H9 (cell line): ENCODE results near the gene EXO1. TPM values are rescaled to one million over a fixed set of nuclear protein-coding genes. Genes with fewer than 3 reads are reported as not detected.

Experiments used
- DNase-seq: peaks from one replicate; pipeline ENCODE4 v3.0.0-alpha.2; 2017
- H2AFZ ChIP-seq: one replicate; pipeline ENCODE4 v1.6.1; 2013; ENCODE audit warnings: mild to moderate bottlenecking, low read length, control low read depth, moderate library complexity
- H2AK5ac ChIP-seq: 2 replicates; pipeline ENCODE4 v1.6.1; 2013; ENCODE audit warnings: low read length, control low read depth, mixed read lengths; ENCODE audit not compliant: insufficient read length
- H2BK120ac ChIP-seq: one replicate; pipeline ENCODE4 v1.6.1; 2013; ENCODE audit warnings: low read depth, mild to moderate bottlenecking, low read length, control low read depth, inconsistent platforms; ENCODE audit not compliant: poor library complexity, severe bottlenecking
- H2BK12ac ChIP-seq: 2 replicates; pipeline ENCODE4 v1.6.1; 2013; ENCODE audit warnings: low read length, control low read depth, mixed read lengths, low read depth; ENCODE audit not compliant: insufficient read length
- H2BK15ac ChIP-seq: 2 replicates; pipeline ENCODE4 v1.6.1; 2013; ENCODE audit warnings: low read depth, low read length, control low read depth
- H2BK20ac ChIP-seq: one replicate; pipeline ENCODE4 v1.6.1; 2013; ENCODE audit warnings: low read depth, mild to moderate bottlenecking, low read length, control low read depth, inconsistent platforms; ENCODE audit not compliant: poor library complexity, severe bottlenecking
- H2BK5ac ChIP-seq: 2 replicates; pipeline ENCODE4 v1.6.1; 2013; ENCODE audit warnings: low read length, control low read depth, mixed read lengths; ENCODE audit not compliant: insufficient read length
- H3K14ac ChIP-seq: 2 replicates; pipeline ENCODE4 v1.6.1; 2013; ENCODE audit warnings: low read length, control low read depth; ENCODE audit not compliant: insufficient read depth
- H3K18ac ChIP-seq: 2 replicates; pipeline ENCODE4 v1.6.1; 2013; ENCODE audit warnings: low read depth, mild to moderate bottlenecking, mixed read lengths, low read length, control low read depth; ENCODE audit not compliant: insufficient read length
- H3K23ac ChIP-seq: 2 replicates; pipeline ENCODE4 v1.6.1; 2013; ENCODE audit warnings: low read length, control low read depth, mixed read lengths, low read depth; ENCODE audit not compliant: insufficient read length
- H3K23me2 ChIP-seq: 2 replicates; pipeline ENCODE4 v1.6.1; 2013; ENCODE audit warnings: low read depth, mild to moderate bottlenecking, mixed read lengths, low read length, control low read depth; ENCODE audit not compliant: insufficient read length, poor library complexity, severe bottlenecking
- H3K27ac ChIP-seq: 2 replicates; pipeline ENCODE4 v1.5.1; 2013; ENCODE audit warnings: low read length, control low read depth, mixed read lengths, low read depth; ENCODE audit not compliant: insufficient read length
- H3K27me3 ChIP-seq: 2 replicates; pipeline ENCODE4 v1.6.1; 2013; ENCODE audit warnings: low read length, control low read depth, inconsistent platforms; ENCODE audit not compliant: insufficient read depth
- H3K4ac ChIP-seq: 2 replicates; pipeline ENCODE4 v1.6.1; 2013; ENCODE audit warnings: low read depth, mild to moderate bottlenecking, control low read depth, inconsistent platforms, low read length, moderate library complexity
- H3K4me1 ChIP-seq: 2 replicates; pipeline ENCODE4 v1.6.1; 2013; ENCODE audit warnings: low read length, control low read depth, inconsistent platforms; ENCODE audit not compliant: insufficient read depth
- H3K4me2 ChIP-seq: 2 replicates; pipeline ENCODE4 v1.6.1; 2013; ENCODE audit warnings: low read length, control low read depth, mixed read lengths; ENCODE audit not compliant: insufficient read length, insufficient read depth
- H3K56ac ChIP-seq: 2 replicates; pipeline ENCODE4 v1.6.1; 2013; ENCODE audit warnings: low read depth, mild to moderate bottlenecking, mixed read lengths, low read length, control low read depth; ENCODE audit not compliant: insufficient read length
- H3K79me1 ChIP-seq: 2 replicates; pipeline ENCODE4 v1.6.1; 2013; ENCODE audit warnings: low read depth, mild to moderate bottlenecking, moderate library complexity, low read length, control low read depth, inconsistent platforms; ENCODE audit not compliant: insufficient read depth, poor library complexity, severe bottlenecking
- H3K79me2 ChIP-seq: 2 replicates; pipeline ENCODE4 v1.6.1; 2013; ENCODE audit warnings: low read length, control low read depth, inconsistent platforms; ENCODE audit not compliant: insufficient read depth
- H3K9ac ChIP-seq: 2 replicates; pipeline ENCODE4 v1.6.1; 2013; ENCODE audit warnings: low read length, control low read depth, mixed read lengths; ENCODE audit not compliant: insufficient read length; ENCODE audit errors: extremely low read depth
- H3K9me3 ChIP-seq: one replicate; pipeline ENCODE4 v1.6.1; 2013; ENCODE audit warnings: low read depth, low read length, inconsistent platforms; ENCODE audit not compliant: control insufficient read depth
- H3T11ph ChIP-seq: one replicate; pipeline ENCODE4 v1.6.1; 2013; ENCODE audit warnings: mild to moderate bottlenecking, low read length, control low read depth, inconsistent platforms
- H4K20me1 ChIP-seq: one replicate; pipeline ENCODE4 v1.6.1; 2013; ENCODE audit not compliant: control insufficient read depth, insufficient read length, insufficient read depth
- H4K5ac ChIP-seq: 2 replicates; pipeline ENCODE4 v1.6.1; 2013; ENCODE audit warnings: low read depth, mild to moderate bottlenecking, mixed read lengths, low read length, control low read depth; ENCODE audit not compliant: insufficient read length
- H4K8ac ChIP-seq: replicated peaks from 2 replicates; pipeline ENCODE4 v1.6.1; 2013; ENCODE audit warnings: low read length, control low read depth, mixed read lengths, low read depth; ENCODE audit not compliant: insufficient read length
- H4K91ac ChIP-seq: 2 replicates; pipeline ENCODE4 v1.6.1; 2013; ENCODE audit warnings: low read depth, mild to moderate bottlenecking, moderate library complexity, mixed read lengths, low read length, control low read depth; ENCODE audit not compliant: insufficient read length
- H3K27ac Mint-ChIP-seq, 3 experiments: 2 replicates in 2 of 3; 3 replicates in 1 of 3; pipeline ENCODE4 v1.8.0; 2020 to 2021; ENCODE audit warnings: mixed read lengths in 3 of 3, mild to moderate bottlenecking in 1 of 3, moderate library complexity in 1 of 3
- H3K27me3 Mint-ChIP-seq: 2 replicates; pipeline ENCODE4 v1.8.0; 2021; ENCODE audit warnings: low read depth, mild to moderate bottlenecking, moderate library complexity, mixed read lengths
- H3K36me3 Mint-ChIP-seq, 3 experiments: 2 replicates in 2 of 3; 3 replicates in 1 of 3; pipeline ENCODE4 v1.8.0; 2020 to 2021; ENCODE audit warnings: low read depth in 3 of 3, mixed read lengths in 3 of 3; ENCODE audit not compliant: insufficient read depth in 1 of 3
- H3K4me1 Mint-ChIP-seq, 2 experiments: 2 replicates each; pipeline ENCODE4 v1.8.0; 2020; ENCODE audit warnings: mixed read lengths in 2 of 2
- H3K4me3 Mint-ChIP-seq, 2 experiments: 2 replicates in 1 of 2; 3 replicates in 1 of 2; pipeline ENCODE4 v1.8.0; 2020 to 2021; ENCODE audit warnings: mild to moderate bottlenecking in 2 of 2, mixed read lengths in 2 of 2, moderate library complexity in 1 of 2
- H3K9me3 Mint-ChIP-seq, 2 experiments: 2 replicates in 1 of 2; 3 replicates in 1 of 2; pipeline ENCODE4 v1.8.0; 2020; ENCODE audit warnings: mild to moderate bottlenecking in 2 of 2, mixed read lengths in 2 of 2, moderate library complexity in 1 of 2
- CTCF ChIP-seq: fragments of 200-600 bp; sonication (generic); conservative IDR thresholded peaks from 3 replicates; pipeline ENCODE4 v1.8.0; 2021; ENCODE audit warnings: antibody characterized with exemption, mild to moderate bottlenecking
- WGBS: extraction: QIAGEN DNeasy Blood & Tissue Kit; methylation state at CpG from one replicate; pipeline ENCODE4 v1.1.7; 2013; ENCODE audit warnings: missing lambda C conversion rate, low lambda C conversion rate, mixed read lengths; ENCODE audit not compliant: insufficient read length; ENCODE audit errors: extremely low coverage; 5-methylcytosine and 5-hydroxymethylcytosine counted together
- total RNA-seq: library from RNA; stranded (reverse); gene quantifications from 2 replicates; pipeline ENCODE4 v1.2.1, GENCODE V29; 2021

EXO1 gene
- total RNA-seq, 1 experiment from 2014 or later, result 43.2 TPM

GRCh38 chr1:241836941-241837340 is 11.1 kb upstream of the EXO1 start:
- no peak overlapping the region for H2BK5ac ChIP-seq
- Mint-ChIP-seq H3K36me3 (no peaks in the 10 kb centered on the region), H3K27ac (no peak overlapping the region), H3K27me3 (no peaks in the 10 kb centered on the region; the same call in 1 of the 2 replicates), H3K9me3 (no peaks in the 10 kb centered on the region), H3K4me3 (no peak overlapping the region), H3K4me1 (no peaks in the 10 kb centered on the region)
- no peak overlapping the region for H3K9ac ChIP-seq
- H3K79me2 ChIP-seq, result no peaks in the 10 kb centered on the region
- no peak overlapping the region for H3K14ac ChIP-seq
- no peak overlapping the region for H4K5ac ChIP-seq
- no peaks in the 10 kb centered on the region for H3K27me3 ChIP-seq
- H3K9me3 ChIP-seq, result no peaks in the 10 kb centered on the region
- no peak overlapping the region for H2BK15ac ChIP-seq
- no peak overlapping the region for H2AK5ac ChIP-seq
- H3K4me2 ChIP-seq, result no peak overlapping the region
- H2BK20ac ChIP-seq, result no peak overlapping the region
- H3K4me1 ChIP-seq, result no peaks in the 10 kb centered on the region
- H3K23me2 ChIP-seq, result no peaks in the 10 kb centered on the region
- no peak for TF ChIP-seq CTCF
- no CpG with 5 or more reads among the region's 2 CpGs for WGBS
- no peak overlapping the region for H2AFZ ChIP-seq
- H3K79me1 ChIP-seq, result no peaks in the 10 kb centered on the region
- H3K4ac ChIP-seq, result no peak overlapping the region
- no peaks in the 10 kb centered on the region for H4K20me1 ChIP-seq
- H2BK120ac ChIP-seq, result no peak overlapping the region
- H4K8ac ChIP-seq, result no peak overlapping the region
- H3T11ph ChIP-seq, result no peak overlapping the region
- H3K27ac ChIP-seq, result no peak overlapping the region
- H3K23ac ChIP-seq, result no peak overlapping the region
- H4K91ac ChIP-seq, result no peak overlapping the region
- DNase-seq, result no peak
- no peak overlapping the region for H3K56ac ChIP-seq
- H2BK12ac ChIP-seq, result no peak overlapping the region
- no peak overlapping the region for H3K18ac ChIP-seq
